A549 (cell line): ENCODE measurements around the gene SNX3.

Experiments used
- HDAC2 ChIP-seq: fragments of 200-600 bp; sonication (generic); IDR thresholded peaks from 2 replicates; pipeline ENCODE4 v1.6.1; 2016
- JUN ChIP-seq, 2 experiments: fragments of >200 bp; sonication (Bioruptor Twin); formaldehyde crosslinking; IDR thresholded peaks; 2 replicates in 1 of 2; 3 replicates in 1 of 2; pipeline ENCODE4 v1.6.1; 2016 to 2017
- POLR2A ChIP-seq: IDR thresholded peaks from 2 replicates; pipeline ENCODE4 v1.6.1; 2012; ENCODE audit warnings: mild to moderate bottlenecking, low read length
- RAD21 ChIP-seq, 2 experiments: fragments of >200 bp in 1 of 2; sonication (Bioruptor Twin) in 1 of 2; formaldehyde crosslinking in 1 of 2; IDR thresholded peaks in 1 of 2; conservative IDR thresholded peaks in 1 of 2; 2 replicates in 1 of 2; 3 replicates in 1 of 2; pipeline ENCODE4 v1.6.1; 2012 to 2018; ENCODE audit warnings: inconsistent platforms in 1 of 2
- RCOR1 ChIP-seq: fragments of 150-350 bp; IDR thresholded peaks from 2 replicates; pipeline ENCODE4 v1.6.1; 2014; ENCODE audit warnings: antibody characterized with exemption, low read length, low read depth
- RNF2 ChIP-seq: fragments of 200-600 bp; sonication (generic); IDR thresholded peaks from 2 replicates; pipeline ENCODE4 v1.6.1; 2016; ENCODE audit warnings: low read depth, mild to moderate bottlenecking, antibody characterized with exemption, moderate library complexity, borderline replicate concordance
- SMC3 ChIP-seq: fragments of >200 bp; sonication (Bioruptor Twin); formaldehyde crosslinking; IDR thresholded peaks from 3 replicates; pipeline ENCODE4 v1.6.1; 2018; ENCODE audit warnings: inconsistent platforms
- ZC3H11A ChIP-seq: fragments of 450-650 bp; IDR thresholded peaks from 2 replicates; pipeline ENCODE4 v1.6.1; 2014; ENCODE audit warnings: antibody characterized with exemption, mild to moderate bottlenecking
- TF ChIP-seq, protein P1 (sequence below): fragments of >200 bp; sonication (Bioruptor Twin); formaldehyde crosslinking; IDR thresholded peaks from 3 replicates; pipeline ENCODE4 v1.5.1; 2016
- TF ChIP-seq, protein P2 (sequence below): IDR thresholded peaks from 2 replicates; pipeline ENCODE4 v1.6.1; 2012

DNA sequence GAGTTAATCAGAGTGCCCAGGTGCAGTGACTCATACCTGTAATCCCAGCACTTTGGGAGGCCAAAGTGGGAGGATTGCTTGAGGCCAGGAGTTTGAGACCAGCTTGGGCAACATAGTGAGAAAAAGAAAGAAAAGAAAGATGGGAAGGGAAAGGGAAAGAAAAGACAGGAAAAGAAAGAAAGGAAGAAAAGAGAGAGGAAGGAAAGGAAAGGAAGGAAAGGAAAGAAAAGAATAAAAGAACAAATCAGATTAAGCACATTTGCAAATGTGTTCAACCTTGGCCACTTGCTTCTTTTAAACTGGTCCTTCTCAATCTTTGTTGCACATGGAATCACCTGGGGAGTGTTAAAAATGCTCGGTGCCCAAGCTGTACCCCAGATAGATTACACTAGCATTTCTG lies 67.0 kb downstream of the SNX3 start:
- TF ChIP-seq, protein P1, sequence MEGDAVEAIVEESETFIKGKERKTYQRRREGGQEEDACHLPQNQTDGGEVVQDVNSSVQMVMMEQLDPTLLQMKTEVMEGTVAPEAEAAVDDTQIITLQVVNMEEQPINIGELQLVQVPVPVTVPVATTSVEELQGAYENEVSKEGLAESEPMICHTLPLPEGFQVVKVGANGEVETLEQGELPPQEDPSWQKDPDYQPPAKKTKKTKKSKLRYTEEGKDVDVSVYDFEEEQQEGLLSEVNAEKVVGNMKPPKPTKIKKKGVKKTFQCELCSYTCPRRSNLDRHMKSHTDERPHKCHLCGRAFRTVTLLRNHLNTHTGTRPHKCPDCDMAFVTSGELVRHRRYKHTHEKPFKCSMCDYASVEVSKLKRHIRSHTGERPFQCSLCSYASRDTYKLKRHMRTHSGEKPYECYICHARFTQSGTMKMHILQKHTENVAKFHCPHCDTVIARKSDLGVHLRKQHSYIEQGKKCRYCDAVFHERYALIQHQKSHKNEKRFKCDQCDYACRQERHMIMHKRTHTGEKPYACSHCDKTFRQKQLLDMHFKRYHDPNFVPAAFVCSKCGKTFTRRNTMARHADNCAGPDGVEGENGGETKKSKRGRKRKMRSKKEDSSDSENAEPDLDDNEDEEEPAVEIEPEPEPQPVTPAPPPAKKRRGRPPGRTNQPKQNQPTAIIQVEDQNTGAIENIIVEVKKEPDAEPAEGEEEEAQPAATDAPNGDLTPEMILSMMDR, result no peak
- TF ChIP-seq, protein P2, sequence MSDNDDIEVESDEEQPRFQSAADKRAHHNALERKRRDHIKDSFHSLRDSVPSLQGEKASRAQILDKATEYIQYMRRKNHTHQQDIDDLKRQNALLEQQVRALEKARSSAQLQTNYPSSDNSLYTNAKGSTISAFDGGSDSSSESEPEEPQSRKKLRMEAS, result no peak
- no peak for TF ChIP-seq RAD21 (conservative IDR thresholded peaks at IDR 0.05 in 1 of 2, IDR thresholded peaks at IDR 0.05 in 1 of 2)
- TF ChIP-seq ZC3H11A, result no peak
- TF ChIP-seq JUN (IDR thresholded peaks at IDR 0.05), result no peak
- no peak for TF ChIP-seq SMC3
- no peak for TF ChIP-seq HDAC2
- no peak for TF ChIP-seq RCOR1
- no peak for TF ChIP-seq POLR2A
- TF ChIP-seq RNF2, result no peak
